ENCODE measurements around the gene LIPE.

Gene LIPE

GRCh38 chr19:42402376-42403116, 24.6 kb downstream of the LIPE start:
- H3K4me1 ChIP-seq (ENCODE audit: control insufficient read depth, insufficient read depth, low read length): peaks cover 8% of the 10 kb centered on the region
- H3K27me3 ChIP-seq (ENCODE audit: control insufficient read depth, insufficient read depth, low read length, poor library complexity, severe bottlenecking): no peaks in the 10 kb centered on the region
- H3K36me3 ChIP-seq (ENCODE audit: control insufficient read depth, insufficient read depth, low read length): no peaks in the 10 kb centered on the region
- peak overlapping the region; percentile 66 for H3K4me3 ChIP-seq (ENCODE audit: insufficient read depth, low read depth, low read length)
- H3K27ac ChIP-seq (ENCODE audit: insufficient read depth, low read depth, low read length, poor library complexity, severe bottlenecking): no peak overlapping the region
- no peaks in the 10 kb centered on the region for H3K9me3 ChIP-seq (ENCODE audit: control insufficient read depth, low read length)
- WGBS, 2 experiments: 33 to 37% methylated on average over 34 of the region's 34 CpGs

- peak overlapping the region; percentile 69 for H3K27ac ChIP-seq (ENCODE audit: insufficient read depth, low read depth, low read length, poor library complexity, severe bottlenecking)
- no peaks in the 10 kb centered on the region for H3K9me3 ChIP-seq (ENCODE audit: control insufficient read depth, low read length)
- peaks cover 8% of the 10 kb centered on the region for H3K4me1 ChIP-seq (ENCODE audit: control insufficient read depth, insufficient read depth, low read length)
- no peaks in the 10 kb centered on the region for H3K27me3 ChIP-seq (ENCODE audit: control insufficient read depth, insufficient read depth, low read length, poor library complexity, severe bottlenecking)
- WGBS, 2 experiments: 0% methylated on average over 80 of the region's 80 CpGs
- H3K36me3 ChIP-seq (ENCODE audit: control insufficient read depth, insufficient read depth, low read length): no peaks in the 10 kb centered on the region
- peak overlapping the region; percentile 66 for H3K4me3 ChIP-seq (ENCODE audit: insufficient read depth, low read depth, low read length)
Observed at GRCh38 chr19:42401365-42402303, 25.6 kb downstream of the LIPE start.

GRCh38 chr19:42400404-42400803, 26.8 kb downstream of the LIPE start:
- Histone ChIP-seq H3K27ac (ENCODE audit: insufficient read depth, low read depth, low read length, poor library complexity, severe bottlenecking) (no peak overlapping the region), H3K27me3 (ENCODE audit: control insufficient read depth, insufficient read depth, low read length, poor library complexity, severe bottlenecking) (no peaks in the 10 kb centered on the region), H3K4me3 (ENCODE audit: insufficient read depth, low read depth, low read length) (no peak overlapping the region), H3K4me1 (ENCODE audit: control insufficient read depth, insufficient read depth, low read length) (peaks cover 15% of the 10 kb centered on the region), H3K36me3 (ENCODE audit: control insufficient read depth, insufficient read depth, low read length) (no peaks in the 10 kb centered on the region), H3K9me3 (ENCODE audit: control insufficient read depth, low read length) (no peaks in the 10 kb centered on the region)
- WGBS, 2 experiments: 86 to 96% methylated on average over 1 of the region's 1 CpG

- peak overlapping the region; percentile 71 for H3K4me3 ChIP-seq (ENCODE audit: insufficient read depth, low read depth, low read length)
- no peaks in the 10 kb centered on the region for H3K36me3 ChIP-seq (ENCODE audit: control insufficient read depth, insufficient read depth, low read length)
- H3K4me1 ChIP-seq (ENCODE audit: control insufficient read depth, insufficient read depth, low read length): peaks cover 20% of the 10 kb centered on the region
- no peak overlapping the region for H3K27ac ChIP-seq (ENCODE audit: insufficient read depth, low read depth, low read length, poor library complexity, severe bottlenecking)
- H3K27me3 ChIP-seq (ENCODE audit: control insufficient read depth, insufficient read depth, low read length, poor library complexity, severe bottlenecking): no peaks in the 10 kb centered on the region
- H3K9me3 ChIP-seq (ENCODE audit: control insufficient read depth, low read length): no peaks in the 10 kb centered on the region
- 23 to 24% methylated on average over 25 of the region's 25 CpGs for WGBS, 2 experiments
Observed at GRCh38 chr19:42397263-42398166, 29.7 kb downstream of the LIPE start.

GRCh38 chr19:42396381-42397262, 30.6 kb downstream of the LIPE start:
- no peaks in the 10 kb centered on the region for H3K36me3 ChIP-seq (ENCODE audit: control insufficient read depth, insufficient read depth, low read length)
- peak overlapping the region; percentile 71 for H3K4me3 ChIP-seq (ENCODE audit: insufficient read depth, low read depth, low read length)
- peaks cover 20% of the 10 kb centered on the region for H3K4me1 ChIP-seq (ENCODE audit: control insufficient read depth, insufficient read depth, low read length)
- 2% methylated on average over 42 of the region's 42 CpGs for WGBS, 2 experiments
- peaks cover 6% of the 10 kb centered on the region for H3K27me3 ChIP-seq (ENCODE audit: control insufficient read depth, insufficient read depth, low read length, poor library complexity, severe bottlenecking)
- H3K9me3 ChIP-seq (ENCODE audit: control insufficient read depth, low read length): no peaks in the 10 kb centered on the region
- H3K27ac ChIP-seq (ENCODE audit: insufficient read depth, low read depth, low read length, poor library complexity, severe bottlenecking): peak overlapping the region; percentile 65

GRCh38 chr19:42394751-42395150, 32.4 kb downstream of the LIPE start:
- Histone ChIP-seq H3K27ac (ENCODE audit: insufficient read depth, low read depth, low read length, poor library complexity, severe bottlenecking) (no peak overlapping the region), H3K27me3 (ENCODE audit: control insufficient read depth, insufficient read depth, low read length, poor library complexity, severe bottlenecking) (peaks cover 16% of the 10 kb centered on the region), H3K36me3 (ENCODE audit: control insufficient read depth, insufficient read depth, low read length) (no peaks in the 10 kb centered on the region), H3K4me1 (ENCODE audit: control insufficient read depth, insufficient read depth, low read length) (peaks cover 16% of the 10 kb centered on the region), H3K9me3 (ENCODE audit: control insufficient read depth, low read length) (no peaks in the 10 kb centered on the region), H3K4me3 (ENCODE audit: insufficient read depth, low read depth, low read length) (no peak overlapping the region)
- 90 to 95% methylated on average over 8 of the region's 8 CpGs for WGBS, 2 experiments

GRCh38 chr19:42392165-42392564, 35.0 kb downstream of the LIPE start:
- no peaks in the 10 kb centered on the region for H3K36me3 ChIP-seq (ENCODE audit: control insufficient read depth, insufficient read depth, low read length)
- peaks cover 12% of the 10 kb centered on the region for H3K4me1 ChIP-seq (ENCODE audit: control insufficient read depth, insufficient read depth, low read length)
- no peak overlapping the region for H3K27ac ChIP-seq (ENCODE audit: insufficient read depth, low read depth, low read length, poor library complexity, severe bottlenecking)
- H3K9me3 ChIP-seq (ENCODE audit: control insufficient read depth, low read length): no peaks in the 10 kb centered on the region
- peaks cover 23% of the 10 kb centered on the region for H3K27me3 ChIP-seq (ENCODE audit: control insufficient read depth, insufficient read depth, low read length, poor library complexity, severe bottlenecking)
- 78 to 81% methylated on average over 4 of the region's 4 CpGs for WGBS, 2 experiments
- H3K4me3 ChIP-seq (ENCODE audit: insufficient read depth, low read depth, low read length): no peak overlapping the region

- Histone ChIP-seq H3K4me3 (ENCODE audit: insufficient read depth, low read depth, low read length) (no peak within 1 kb of the TSS), H3K9me3 (ENCODE audit: control insufficient read depth, low read length) (no peaks in the 10 kb centered on the region), H3K36me3 (ENCODE audit: control insufficient read depth, insufficient read depth, low read length) (no peaks in the 10 kb centered on the region), H3K27ac (ENCODE audit: insufficient read depth, low read depth, low read length, poor library complexity, severe bottlenecking) (no peak within 1 kb of the TSS), H3K27me3 (ENCODE audit: control insufficient read depth, insufficient read depth, low read length, poor library complexity, severe bottlenecking) (peaks cover 23% of the 10 kb centered on the region), H3K4me1 (ENCODE audit: control insufficient read depth, insufficient read depth, low read length) (peaks cover 2% of the 10 kb centered on the region)
- 73% methylated on average over 12 of the region's 12 CpGs for WGBS, 2 experiments
Observed at GRCh38 chr19:42389899-42390298, 37.3 kb downstream of the LIPE start, which contains the start of gene CNFN. CNFN (minus strand) TSS chr19:42390297; CDS start chr19:42389037, 1,260 bp downstream.

GRCh38 chr19:42388851-42389489, 38.2 kb downstream of the LIPE start:
- peaks cover 23% of the 10 kb centered on the region for H3K27me3 ChIP-seq (ENCODE audit: control insufficient read depth, insufficient read depth, low read length, poor library complexity, severe bottlenecking)

More at GRCh38 chr19:42388851-42389489, 38.2 kb downstream of the LIPE start:
- WGBS, 2 experiments: 87 to 89% methylated on average over 20 of the region's 20 CpGs
- H3K4me3 ChIP-seq (ENCODE audit: insufficient read depth, low read depth, low read length): no peak overlapping the region
- no peak overlapping the region for H3K27ac ChIP-seq (ENCODE audit: insufficient read depth, low read depth, low read length, poor library complexity, severe bottlenecking)
- no peaks in the 10 kb centered on the region for H3K36me3 ChIP-seq (ENCODE audit: control insufficient read depth, insufficient read depth, low read length)
- H3K9me3 ChIP-seq (ENCODE audit: control insufficient read depth, low read length): no peaks in the 10 kb centered on the region
- H3K4me1 ChIP-seq (ENCODE audit: control insufficient read depth, insufficient read depth, low read length): no peaks in the 10 kb centered on the region
